H9 (cell line): ENCODE results near the gene LAMA5. TPM values are rescaled to one million over a fixed set of nuclear protein-coding genes. Genes with fewer than 3 reads are reported as not detected.

ENCODE experiments used
- DNase-seq: peaks from one replicate; pipeline ENCODE4 v3.0.0-alpha.2; 2017
- H2AFZ ChIP-seq: one replicate; pipeline ENCODE4 v1.6.1; 2013; ENCODE audit warnings: mild to moderate bottlenecking, low read length, control low read depth, moderate library complexity
- H2AK5ac ChIP-seq: 2 replicates; pipeline ENCODE4 v1.6.1; 2013; ENCODE audit warnings: low read length, control low read depth, mixed read lengths; ENCODE audit not compliant: insufficient read length
- H2BK120ac ChIP-seq: one replicate; pipeline ENCODE4 v1.6.1; 2013; ENCODE audit warnings: low read depth, mild to moderate bottlenecking, low read length, control low read depth, inconsistent platforms; ENCODE audit not compliant: poor library complexity, severe bottlenecking
- H2BK12ac ChIP-seq: 2 replicates; pipeline ENCODE4 v1.6.1; 2013; ENCODE audit warnings: low read length, control low read depth, mixed read lengths, low read depth; ENCODE audit not compliant: insufficient read length
- H2BK15ac ChIP-seq: 2 replicates; pipeline ENCODE4 v1.6.1; 2013; ENCODE audit warnings: low read depth, low read length, control low read depth
- H2BK20ac ChIP-seq: one replicate; pipeline ENCODE4 v1.6.1; 2013; ENCODE audit warnings: low read depth, mild to moderate bottlenecking, low read length, control low read depth, inconsistent platforms; ENCODE audit not compliant: poor library complexity, severe bottlenecking
- H2BK5ac ChIP-seq: 2 replicates; pipeline ENCODE4 v1.6.1; 2013; ENCODE audit warnings: low read length, control low read depth, mixed read lengths; ENCODE audit not compliant: insufficient read length
- H3K14ac ChIP-seq: 2 replicates; pipeline ENCODE4 v1.6.1; 2013; ENCODE audit warnings: low read length, control low read depth; ENCODE audit not compliant: insufficient read depth
- H3K18ac ChIP-seq: 2 replicates; pipeline ENCODE4 v1.6.1; 2013; ENCODE audit warnings: low read depth, mild to moderate bottlenecking, mixed read lengths, low read length, control low read depth; ENCODE audit not compliant: insufficient read length
- H3K23ac ChIP-seq: 2 replicates; pipeline ENCODE4 v1.6.1; 2013; ENCODE audit warnings: low read length, control low read depth, mixed read lengths, low read depth; ENCODE audit not compliant: insufficient read length
- H3K23me2 ChIP-seq: 2 replicates; pipeline ENCODE4 v1.6.1; 2013; ENCODE audit warnings: low read depth, mild to moderate bottlenecking, mixed read lengths, low read length, control low read depth; ENCODE audit not compliant: insufficient read length, poor library complexity, severe bottlenecking
- H3K27ac ChIP-seq: 2 replicates; pipeline ENCODE4 v1.5.1; 2013; ENCODE audit warnings: low read length, control low read depth, mixed read lengths, low read depth; ENCODE audit not compliant: insufficient read length
- H3K27me3 ChIP-seq: 2 replicates; pipeline ENCODE4 v1.6.1; 2013; ENCODE audit warnings: low read length, control low read depth, inconsistent platforms; ENCODE audit not compliant: insufficient read depth
- H3K4ac ChIP-seq: 2 replicates; pipeline ENCODE4 v1.6.1; 2013; ENCODE audit warnings: low read depth, mild to moderate bottlenecking, control low read depth, inconsistent platforms, low read length, moderate library complexity
- H3K4me1 ChIP-seq: 2 replicates; pipeline ENCODE4 v1.6.1; 2013; ENCODE audit warnings: low read length, control low read depth, inconsistent platforms; ENCODE audit not compliant: insufficient read depth
- H3K4me2 ChIP-seq: 2 replicates; pipeline ENCODE4 v1.6.1; 2013; ENCODE audit warnings: low read length, control low read depth, mixed read lengths; ENCODE audit not compliant: insufficient read length, insufficient read depth
- H3K56ac ChIP-seq: 2 replicates; pipeline ENCODE4 v1.6.1; 2013; ENCODE audit warnings: low read depth, mild to moderate bottlenecking, mixed read lengths, low read length, control low read depth; ENCODE audit not compliant: insufficient read length
- H3K79me1 ChIP-seq: 2 replicates; pipeline ENCODE4 v1.6.1; 2013; ENCODE audit warnings: low read depth, mild to moderate bottlenecking, moderate library complexity, low read length, control low read depth, inconsistent platforms; ENCODE audit not compliant: insufficient read depth, poor library complexity, severe bottlenecking
- H3K79me2 ChIP-seq: 2 replicates; pipeline ENCODE4 v1.6.1; 2013; ENCODE audit warnings: low read length, control low read depth, inconsistent platforms; ENCODE audit not compliant: insufficient read depth
- H3K9ac ChIP-seq: 2 replicates; pipeline ENCODE4 v1.6.1; 2013; ENCODE audit warnings: low read length, control low read depth, mixed read lengths; ENCODE audit not compliant: insufficient read length; ENCODE audit errors: extremely low read depth
- H3K9me3 ChIP-seq: one replicate; pipeline ENCODE4 v1.6.1; 2013; ENCODE audit warnings: low read depth, low read length, inconsistent platforms; ENCODE audit not compliant: control insufficient read depth
- H3T11ph ChIP-seq: one replicate; pipeline ENCODE4 v1.6.1; 2013; ENCODE audit warnings: mild to moderate bottlenecking, low read length, control low read depth, inconsistent platforms
- H4K20me1 ChIP-seq: one replicate; pipeline ENCODE4 v1.6.1; 2013; ENCODE audit not compliant: control insufficient read depth, insufficient read length, insufficient read depth
- H4K5ac ChIP-seq: 2 replicates; pipeline ENCODE4 v1.6.1; 2013; ENCODE audit warnings: low read depth, mild to moderate bottlenecking, mixed read lengths, low read length, control low read depth; ENCODE audit not compliant: insufficient read length
- H4K8ac ChIP-seq: replicated peaks from 2 replicates; pipeline ENCODE4 v1.6.1; 2013; ENCODE audit warnings: low read length, control low read depth, mixed read lengths, low read depth; ENCODE audit not compliant: insufficient read length
- H4K91ac ChIP-seq: 2 replicates; pipeline ENCODE4 v1.6.1; 2013; ENCODE audit warnings: low read depth, mild to moderate bottlenecking, moderate library complexity, mixed read lengths, low read length, control low read depth; ENCODE audit not compliant: insufficient read length
- H3K27ac Mint-ChIP-seq, 3 experiments: 2 replicates in 2 of 3; 3 replicates in 1 of 3; pipeline ENCODE4 v1.8.0; 2020 to 2021; ENCODE audit warnings: mixed read lengths in 3 of 3, mild to moderate bottlenecking in 1 of 3, moderate library complexity in 1 of 3
- H3K27me3 Mint-ChIP-seq: 2 replicates; pipeline ENCODE4 v1.8.0; 2021; ENCODE audit warnings: low read depth, mild to moderate bottlenecking, moderate library complexity, mixed read lengths
- H3K36me3 Mint-ChIP-seq, 3 experiments: 2 replicates in 2 of 3; 3 replicates in 1 of 3; pipeline ENCODE4 v1.8.0; 2020 to 2021; ENCODE audit warnings: low read depth in 3 of 3, mixed read lengths in 3 of 3; ENCODE audit not compliant: insufficient read depth in 1 of 3
- H3K4me1 Mint-ChIP-seq, 2 experiments: 2 replicates each; pipeline ENCODE4 v1.8.0; 2020; ENCODE audit warnings: mixed read lengths in 2 of 2
- H3K4me3 Mint-ChIP-seq, 2 experiments: 2 replicates in 1 of 2; 3 replicates in 1 of 2; pipeline ENCODE4 v1.8.0; 2020 to 2021; ENCODE audit warnings: mild to moderate bottlenecking in 2 of 2, mixed read lengths in 2 of 2, moderate library complexity in 1 of 2
- H3K9me3 Mint-ChIP-seq, 2 experiments: 2 replicates in 1 of 2; 3 replicates in 1 of 2; pipeline ENCODE4 v1.8.0; 2020; ENCODE audit warnings: mild to moderate bottlenecking in 2 of 2, mixed read lengths in 2 of 2, moderate library complexity in 1 of 2
- WGBS: extraction: QIAGEN DNeasy Blood & Tissue Kit; methylation state at CpG from one replicate; pipeline ENCODE4 v1.1.7; 2013; ENCODE audit warnings: missing lambda C conversion rate, low lambda C conversion rate, mixed read lengths; ENCODE audit not compliant: insufficient read length; ENCODE audit errors: extremely low coverage; 5-methylcytosine and 5-hydroxymethylcytosine counted together
- total RNA-seq: library from RNA; stranded (reverse); gene quantifications from 2 replicates; pipeline ENCODE4 v1.2.1, GENCODE V29; 2021
- TF ChIP-seq, protein P1 (sequence below): fragments of 200-600 bp; sonication (generic); conservative IDR thresholded peaks from 3 replicates; pipeline ENCODE4 v1.8.0; 2021; ENCODE audit warnings: antibody characterized with exemption, mild to moderate bottlenecking

Gene LAMA5
- total RNA-seq, 1 experiment from 2014 or later, result 200 TPM

DNA sequence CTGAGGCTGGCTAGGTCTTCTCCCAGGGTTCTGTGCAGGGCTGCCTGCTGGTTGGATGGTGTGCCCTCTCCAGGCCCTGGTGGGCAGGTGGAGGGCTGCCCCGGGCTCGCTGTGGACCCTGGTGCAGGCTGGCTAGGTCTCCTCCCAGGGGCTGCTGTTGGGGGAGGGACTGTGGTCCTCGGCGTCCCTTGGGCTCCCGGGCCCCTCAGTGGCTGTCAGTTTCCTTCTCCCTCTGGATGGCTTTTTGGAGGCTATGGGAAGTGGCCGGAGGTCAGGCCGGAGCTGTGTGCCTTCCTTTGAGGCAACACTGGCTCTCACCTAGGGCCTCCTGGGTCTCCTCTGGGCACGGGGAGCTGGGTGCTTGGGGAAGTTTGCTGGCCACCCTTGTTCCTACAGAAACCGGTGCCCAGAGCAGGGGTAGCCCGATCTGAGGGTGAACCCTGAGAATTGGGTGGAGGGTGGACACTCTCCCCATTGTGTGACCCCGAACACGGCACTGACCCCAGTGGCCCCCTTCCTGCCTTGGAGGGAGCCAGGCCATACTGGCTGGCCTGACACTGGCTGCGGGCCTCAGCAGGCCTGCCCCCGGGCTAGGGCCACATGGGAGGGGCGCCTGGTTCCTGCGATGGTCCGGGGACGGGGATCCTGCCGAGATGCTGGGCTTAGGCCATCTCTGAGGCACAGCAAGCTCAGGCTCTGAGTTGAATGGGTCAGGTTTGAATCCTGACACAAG lies 43.8 kb upstream of the LAMA5 start:
- no peak for DNase-seq

More for the DNA sequence above, 43.8 kb upstream of the LAMA5 start:
- H2AK5ac ChIP-seq, result no peak overlapping the region
- TF ChIP-seq, protein P1, sequence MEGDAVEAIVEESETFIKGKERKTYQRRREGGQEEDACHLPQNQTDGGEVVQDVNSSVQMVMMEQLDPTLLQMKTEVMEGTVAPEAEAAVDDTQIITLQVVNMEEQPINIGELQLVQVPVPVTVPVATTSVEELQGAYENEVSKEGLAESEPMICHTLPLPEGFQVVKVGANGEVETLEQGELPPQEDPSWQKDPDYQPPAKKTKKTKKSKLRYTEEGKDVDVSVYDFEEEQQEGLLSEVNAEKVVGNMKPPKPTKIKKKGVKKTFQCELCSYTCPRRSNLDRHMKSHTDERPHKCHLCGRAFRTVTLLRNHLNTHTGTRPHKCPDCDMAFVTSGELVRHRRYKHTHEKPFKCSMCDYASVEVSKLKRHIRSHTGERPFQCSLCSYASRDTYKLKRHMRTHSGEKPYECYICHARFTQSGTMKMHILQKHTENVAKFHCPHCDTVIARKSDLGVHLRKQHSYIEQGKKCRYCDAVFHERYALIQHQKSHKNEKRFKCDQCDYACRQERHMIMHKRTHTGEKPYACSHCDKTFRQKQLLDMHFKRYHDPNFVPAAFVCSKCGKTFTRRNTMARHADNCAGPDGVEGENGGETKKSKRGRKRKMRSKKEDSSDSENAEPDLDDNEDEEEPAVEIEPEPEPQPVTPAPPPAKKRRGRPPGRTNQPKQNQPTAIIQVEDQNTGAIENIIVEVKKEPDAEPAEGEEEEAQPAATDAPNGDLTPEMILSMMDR, result no peak
- Mint-ChIP-seq H3K4me3 (no peak overlapping the region), H3K27me3 (peaks cover 16% of the 10 kb centered on the region), H3K4me1 (peaks cover 3 to 8% of the 10 kb centered on the region in 2 experiments), H3K36me3 (no peaks in the 10 kb centered on the region), H3K27ac (no peak overlapping the region), H3K9me3 (no peaks in the 10 kb centered on the region)
- H2AFZ ChIP-seq, result no peak overlapping the region
- H3K79me2 ChIP-seq, result no peaks in the 10 kb centered on the region
- no peak overlapping the region for H2BK120ac ChIP-seq
- no peak overlapping the region for H4K8ac ChIP-seq
- H3K56ac ChIP-seq, result no peak overlapping the region
- no peak overlapping the region for H3T11ph ChIP-seq
- no peaks in the 10 kb centered on the region for H3K4me1 ChIP-seq
- H4K20me1 ChIP-seq, result no peaks in the 10 kb centered on the region
- no peak overlapping the region for H3K23ac ChIP-seq
- H3K18ac ChIP-seq, result no peak overlapping the region
- H2BK20ac ChIP-seq, result no peak overlapping the region
- H3K4me2 ChIP-seq, result no peak overlapping the region
- no peak overlapping the region for H3K27ac ChIP-seq
- H3K4ac ChIP-seq, result no peak overlapping the region
- H3K27me3 ChIP-seq, result no peaks in the 10 kb centered on the region
- H3K14ac ChIP-seq, result no peak overlapping the region
- H3K9me3 ChIP-seq, result no peaks in the 10 kb centered on the region
- H2BK15ac ChIP-seq, result no peak overlapping the region
- WGBS, result no CpG with 5 or more reads among the region's 19 CpGs
- no peak overlapping the region for H2BK5ac ChIP-seq
- no peak overlapping the region for H2BK12ac ChIP-seq
- H4K5ac ChIP-seq, result no peak overlapping the region
- no peaks in the 10 kb centered on the region for H3K23me2 ChIP-seq
- no peak overlapping the region for H3K9ac ChIP-seq
- H3K79me1 ChIP-seq, result no peaks in the 10 kb centered on the region
- H4K91ac ChIP-seq, result no peak overlapping the region
